ENCODE results near the gene NT5DC1.

DNA sequence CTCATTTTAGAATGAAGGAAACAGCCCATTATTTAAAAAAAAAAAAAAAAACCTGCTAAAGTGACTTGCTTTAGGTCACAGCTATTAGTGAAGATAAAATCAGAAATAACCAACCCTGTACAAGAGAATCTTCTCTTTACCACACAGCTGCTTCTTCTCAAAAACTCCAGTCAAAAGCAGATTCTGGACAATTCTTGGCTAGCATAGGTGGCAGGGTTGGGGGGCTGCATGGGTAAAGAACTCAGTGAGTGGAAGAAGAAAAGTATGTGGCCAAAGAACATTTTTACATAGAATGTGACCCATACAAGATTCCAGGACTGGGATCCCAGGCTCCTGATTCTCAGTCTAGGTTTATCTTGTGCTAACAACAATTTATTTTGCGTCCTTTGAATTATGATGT is 30.6 kb upstream of the NT5DC1 start:
- TF ChIP-seq CTCF (conservative IDR thresholded peaks at IDR 0.05; ENCODE audit: low read depth in 2 of 2) (no peak), POLR2AphosphoS5 (IDR thresholded peaks at IDR 0.05; ENCODE audit: low read depth) (no peak), CREB1 (CRISPR knock-in tag; IDR thresholded peaks at IDR 0.05; ENCODE audit: low read depth) (no peak), REST (IDR thresholded peaks at IDR 0.05; ENCODE audit: unreplicated experiment) (no peak), EZH2 (IDR thresholded peaks at IDR 0.05; ENCODE audit: low read depth, unreplicated experiment) (no peak), EZH2phosphoT487 (IDR thresholded peaks at IDR 0.05; ENCODE audit: unreplicated experiment) (no peak), ZNF114 (CRISPR knock-in tag; IDR thresholded peaks at IDR 0.05) (no peak), JUNB (IDR thresholded peaks at IDR 0.05; ENCODE audit: unreplicated experiment) (no peak), STAT1 (IDR thresholded peaks at IDR 0.05; ENCODE audit: unreplicated experiment) (no peak), ETS1 (IDR thresholded peaks at IDR 0.05) (no peak)
- TF ChIP-seq, protein P1, sequence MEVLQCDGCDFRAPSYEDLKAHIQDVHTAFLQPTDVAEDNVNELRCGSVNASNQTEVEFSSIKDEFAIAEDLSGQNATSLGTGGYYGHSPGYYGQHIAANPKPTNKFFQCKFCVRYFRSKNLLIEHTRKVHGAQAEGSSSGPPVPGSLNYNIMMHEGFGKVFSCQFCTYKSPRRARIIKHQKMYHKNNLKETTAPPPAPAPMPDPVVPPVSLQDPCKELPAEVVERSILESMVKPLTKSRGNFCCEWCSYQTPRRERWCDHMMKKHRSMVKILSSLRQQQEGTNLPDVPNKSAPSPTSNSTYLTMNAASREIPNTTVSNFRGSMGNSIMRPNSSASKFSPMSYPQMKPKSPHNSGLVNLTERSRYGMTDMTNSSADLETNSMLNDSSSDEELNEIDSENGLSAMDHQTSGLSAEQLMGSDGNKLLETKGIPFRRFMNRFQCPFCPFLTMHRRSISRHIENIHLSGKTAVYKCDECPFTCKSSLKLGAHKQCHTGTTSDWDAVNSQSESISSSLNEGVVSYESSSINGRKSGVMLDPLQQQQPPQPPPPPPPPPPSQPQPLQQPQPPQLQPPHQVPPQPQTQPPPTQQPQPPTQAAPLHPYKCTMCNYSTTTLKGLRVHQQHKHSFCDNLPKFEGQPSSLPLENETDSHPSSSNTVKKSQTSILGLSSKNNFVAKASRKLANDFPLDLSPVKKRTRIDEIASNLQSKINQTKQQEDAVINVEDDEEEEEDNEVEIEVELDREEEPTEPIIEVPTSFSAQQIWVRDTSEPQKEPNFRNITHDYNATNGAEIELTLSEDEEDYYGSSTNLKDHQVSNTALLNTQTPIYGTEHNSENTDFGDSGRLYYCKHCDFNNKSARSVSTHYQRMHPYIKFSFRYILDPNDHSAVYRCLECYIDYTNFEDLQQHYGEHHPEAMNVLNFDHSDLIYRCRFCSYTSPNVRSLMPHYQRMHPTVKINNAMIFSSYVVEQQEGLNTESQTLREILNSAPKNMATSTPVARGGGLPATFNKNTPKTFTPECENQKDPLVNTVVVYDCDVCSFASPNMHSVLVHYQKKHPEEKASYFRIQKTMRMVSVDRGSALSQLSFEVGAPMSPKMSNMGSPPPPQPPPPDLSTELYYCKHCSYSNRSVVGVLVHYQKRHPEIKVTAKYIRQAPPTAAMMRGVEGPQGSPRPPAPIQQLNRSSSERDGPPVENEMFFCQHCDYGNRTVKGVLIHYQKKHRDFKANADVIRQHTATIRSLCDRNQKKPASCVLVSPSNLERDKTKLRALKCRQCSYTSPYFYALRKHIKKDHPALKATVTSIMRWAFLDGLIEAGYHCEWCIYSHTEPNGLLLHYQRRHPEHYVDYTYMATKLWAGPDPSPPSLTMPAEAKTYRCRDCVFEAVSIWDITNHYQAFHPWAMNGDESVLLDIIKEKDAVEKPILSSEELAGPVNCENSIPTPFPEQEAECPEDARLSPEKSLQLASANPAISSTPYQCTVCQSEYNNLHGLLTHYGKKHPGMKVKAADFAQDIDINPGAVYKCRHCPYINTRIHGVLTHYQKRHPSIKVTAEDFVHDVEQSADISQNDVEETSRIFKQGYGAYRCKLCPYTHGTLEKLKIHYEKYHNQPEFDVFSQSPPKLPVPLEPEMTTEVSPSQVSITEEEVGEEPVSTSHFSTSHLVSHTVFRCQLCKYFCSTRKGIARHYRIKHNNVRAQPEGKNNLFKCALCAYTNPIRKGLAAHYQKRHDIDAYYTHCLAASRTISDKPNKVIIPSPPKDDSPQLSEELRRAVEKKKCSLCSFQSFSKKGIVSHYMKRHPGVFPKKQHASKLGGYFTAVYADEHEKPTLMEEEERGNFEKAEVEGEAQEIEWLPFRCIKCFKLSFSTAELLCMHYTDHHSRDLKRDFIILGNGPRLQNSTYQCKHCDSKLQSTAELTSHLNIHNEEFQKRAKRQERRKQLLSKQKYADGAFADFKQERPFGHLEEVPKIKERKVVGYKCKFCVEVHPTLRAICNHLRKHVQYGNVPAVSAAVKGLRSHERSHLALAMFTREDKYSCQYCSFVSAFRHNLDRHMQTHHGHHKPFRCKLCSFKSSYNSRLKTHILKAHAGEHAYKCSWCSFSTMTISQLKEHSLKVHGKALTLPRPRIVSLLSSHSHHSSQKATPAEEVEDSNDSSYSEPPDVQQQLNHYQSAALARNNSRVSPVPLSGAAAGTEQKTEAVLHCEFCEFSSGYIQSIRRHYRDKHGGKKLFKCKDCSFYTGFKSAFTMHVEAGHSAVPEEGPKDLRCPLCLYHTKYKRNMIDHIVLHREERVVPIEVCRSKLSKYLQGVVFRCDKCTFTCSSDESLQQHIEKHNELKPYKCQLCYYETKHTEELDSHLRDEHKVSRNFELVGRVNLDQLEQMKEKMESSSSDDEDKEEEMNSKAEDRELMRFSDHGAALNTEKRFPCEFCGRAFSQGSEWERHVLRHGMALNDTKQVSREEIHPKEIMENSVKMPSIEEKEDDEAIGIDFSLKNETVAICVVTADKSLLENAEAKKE (CRISPR knock-in tag; IDR thresholded peaks at IDR 0.05) = no peak

All from GM23338 (cell line).